K562 (cell line): ENCODE data around the gene ANK3. TPM values are rescaled to one million over a fixed set of nuclear protein-coding genes. Genes with fewer than 3 reads are reported as not detected.
"Not testable (repeated sequence)": the region's sequence is repeated elsewhere in the genome, so short reads cannot be mapped to it uniquely, and the experiment has no call there.

Experiments used
- ATAC-seq: fragments of 200-7000 bp; cut with Tn5 transposase; 3 replicates; pipeline ENCODE4 v1.9.1; 2020; ENCODE audit warnings: moderate library complexity
- BruUV-seq: library from RNA; stranded (reverse); fragments of 400-500 nt; replicated peaks from 2 replicates; lab custom pipeline; 2021; lab: Mats Ljungman, UMichigan
- CTCF ChIA-PET: fragments of 300-600 bp; formaldehyde crosslinking; extraction: SDS; loops from one replicate; lab custom pipeline; 2021; ENCODE audit warnings: low intra/inter-chr PET ratio; lab: Yijun Ruan, JAX
- POLR2A ChIA-PET: fragments of 300-600, 350-650 bp; sonication (Branson Sonifier 250); formaldehyde crosslinking; extraction: SDS; loops from one replicate; lab custom pipeline; 2021; ENCODE audit warnings: antibody characterized with exemption, inconsistent platforms; lab: Yijun Ruan, JAX
- DNase-seq, 4 experiments: peaks; one replicate each; pipeline versions ENCODE4 v3.0.0 to v3.0.0-alpha.2; 2011 to 2018; ENCODE audit warnings: low spot score in 3 of 4, mixed read lengths in 3 of 4; ENCODE audit errors: extremely low read depth in 1 of 4
- FAIRE-seq: peaks from 2 replicates; lab custom pipeline; 2011; peaks lifted over from hg19 to GRCh38; lab: Jason Lieb, UNC
- H2AFZ ChIP-seq: 2 replicates; pipeline ENCODE4 v1.6.0; 2011; ENCODE audit warnings: low read depth, low read length, control low read depth, inconsistent platforms
- H3K27ac ChIP-seq: fragments of 200-600 bp; 3 replicates; pipeline ENCODE4 v1.8.0; 2011; ENCODE audit warnings: low read depth, mild to moderate bottlenecking, control low read depth, inconsistent platforms, low read length, moderate library complexity, mixed read lengths; ENCODE audit errors: extremely low read depth
- H3K27me3 ChIP-seq, 2 experiments: fragments of 300-600 bp in 1 of 2; 2 replicates in 1 of 2; 3 replicates in 1 of 2; pipeline versions ENCODE4 v1.6.0 to v1.8.0; 2011; ENCODE audit warnings: inconsistent platforms in 2 of 2, low read length in 2 of 2, mild to moderate bottlenecking in 1 of 2, mixed read lengths in 1 of 2, moderate library complexity in 1 of 2; ENCODE audit not compliant: control insufficient read depth in 2 of 2, insufficient read depth in 2 of 2
- H3K36me3 ChIP-seq: fragments of 300-600 bp; 3 replicates; pipeline ENCODE4 v1.8.0; 2011; ENCODE audit warnings: mild to moderate bottlenecking, low read length, inconsistent platforms; ENCODE audit not compliant: control insufficient read depth, insufficient read depth
- H3K4me1 ChIP-seq, 2 experiments: fragments of 200-600 bp in 1 of 2; replicated peaks in 1 of 2; 2 replicates in 1 of 2; 3 replicates in 1 of 2; pipeline versions ENCODE4 v1.5.1 to v1.8.0; 2011; ENCODE audit warnings: inconsistent platforms in 2 of 2, low read length in 2 of 2, mild to moderate bottlenecking in 1 of 2, mixed read lengths in 1 of 2, moderate library complexity in 1 of 2; ENCODE audit not compliant: control insufficient read depth in 2 of 2, insufficient read depth in 2 of 2
- H3K4me2 ChIP-seq: 2 replicates; pipeline ENCODE4 v1.6.1; 2011; ENCODE audit warnings: low read length, control low read depth, inconsistent platforms, mixed read lengths; ENCODE audit not compliant: insufficient read depth
- H3K4me3 ChIP-seq: fragments of 200-600 bp; sonication (generic), shearing (Covaris generic); 2 replicates; pipeline ENCODE4 v1.5.1; 2016; ENCODE audit warnings: control low read depth, inconsistent platforms
- H3K79me2 ChIP-seq: fragments of 200-600 bp; 3 replicates; pipeline ENCODE4 v1.8.0; 2011; ENCODE audit warnings: low read length, inconsistent platforms; ENCODE audit not compliant: control insufficient read depth, insufficient read depth
- H3K9ac ChIP-seq, 2 experiments: 2 replicates each; pipeline versions ENCODE4 v1.6.0 to v1.6.1; 2011; ENCODE audit warnings: low read depth in 2 of 2, low read length in 2 of 2, control low read depth in 1 of 2, inconsistent platforms in 1 of 2, mild to moderate bottlenecking in 1 of 2, mixed read lengths in 1 of 2; ENCODE audit not compliant: insufficient read depth in 1 of 2
- H3K9me1 ChIP-seq: one replicate; pipeline ENCODE4 v1.6.0; 2011; ENCODE audit warnings: inconsistent platforms, mild to moderate bottlenecking, low read length, moderate library complexity; ENCODE audit not compliant: control insufficient read depth, insufficient read depth
- H3K9me3 ChIP-seq: replicated peaks from 2 replicates; pipeline ENCODE4 v1.5.1; 2011; ENCODE audit warnings: low read depth, low read length, inconsistent platforms; ENCODE audit not compliant: control insufficient read depth, insufficient read depth
- H4K20me1 ChIP-seq: replicated peaks from 2 replicates; pipeline ENCODE4 v1.6.1; 2011; ENCODE audit warnings: low read length, inconsistent platforms, mixed read lengths; ENCODE audit not compliant: control insufficient read depth, insufficient read depth
- ASH1L ChIP-seq: fragments of 450-650 bp; IDR thresholded peaks from 2 replicates; pipeline ENCODE4 v1.6.1; 2018; ENCODE audit warnings: borderline replicate concordance, mild to moderate bottlenecking, low read depth; ENCODE audit not compliant: partially characterized antibody
- PHB2 ChIP-seq: fragments of 450-650 bp; IDR thresholded peaks from 2 replicates; pipeline ENCODE4 v1.6.1; 2017; ENCODE audit warnings: low read depth
- SRSF9 ChIP-seq: fragments of 200-400 bp; formaldehyde crosslinking; IDR thresholded peaks from 2 replicates; pipeline ENCODE4 v1.6.1; 2017; ENCODE audit warnings: low read depth, low read length, borderline replicate concordance
- ZFPM2 ChIP-seq: fragments of 250-450 bp; sonication (Bioruptor Pico); IDR thresholded peaks from 2 replicates; pipeline ENCODE4 v1.5.1; 2022; ENCODE audit warnings: mild to moderate bottlenecking
- ZNF175 ChIP-seq: fragments of 200-800 bp; sonication (Bioruptor generic); IDR thresholded peaks from 2 replicates; pipeline ENCODE4 v1.6.1; 2016; ENCODE audit warnings: low read depth, mild to moderate bottlenecking, missing genetic modification characterization, missing compliant biosample characterization
- WGBS: fragments of 100-300 bp; shearing (Covaris generic); methylation state at CpG from one replicate; pipeline ENCODE4 v1.1.6; 2016; ENCODE audit warnings: low coverage, mixed read lengths; ENCODE audit not compliant: insufficient coverage; ENCODE audit errors: missing lambda C conversion rate; 5-methylcytosine and 5-hydroxymethylcytosine counted together
- in situ Hi-C: fragments of 300-500 bp; cut with MboI; formaldehyde crosslinking; loops from 4 replicates; pipeline ENCODE4 v1.15.0; 2018; ENCODE audit warnings: inconsistent platforms, mixed read lengths
- intact Hi-C: fragments of 100-400 bp; cut with micrococcal nuclease; formaldehyde crosslinking; loops from 2 replicates; pipeline ENCODE4 v1.14.2; 2022
- polyA plus RNA-seq, 8 experiments: library from polyadenylated mRNA; depleted of rRNA in 4 of 8; stranded (reverse) in 5 of 8; unstranded in 3 of 8; fragments of >200 nt; fragmentation: Nextera tagmentation in 2 of 8; fragmentation: Illumina TruSeq in 1 of 8; extraction: Ambion mirVana in 2 of 8; extraction: Trizol in 1 of 8; gene quantifications; 2 replicates each; pipeline versions ENCODE4 v1.2.1 to v1.2.3, GENCODE V29; 2011 to 2014; ENCODE audit warnings: inconsistent platforms in 1 of 8, missing spikeins in 1 of 8
- total RNA-seq, 7 experiments: library from RNA; depleted of rRNA in 6 of 7; stranded (reverse); fragments of >200 nt in 6 of 7; fragmentation: Illumina TruSeq in 2 of 7; extraction: Trizol in 2 of 7; gene quantifications; 2 replicates each; pipeline versions ENCODE4 v1.2.1 to v1.2.3, GENCODE V29; 2011 to 2021; ENCODE audit warnings: low replicate concordance in 1 of 7

Gene ANK3
- total and polyA plus RNA-seq, 9 of the 15 experiments (the other 6 are each of a cell fraction or from before 2014, with no cell fraction given), result 10.0 to 32.3 (median 17.9) TPM

- H3K9ac ChIP-seq, result no peak overlapping the region
- H3K27me3 ChIP-seq, result no peaks in the 10 kb centered on the region
- intact Hi-C loops, result no loop called here
- no peaks in the 10 kb centered on the region for H3K9me1 ChIP-seq
- POLR2A ChIA-PET, result interaction anchor here (1.1 to 1.4 kb wide), 3 partner anchors 10 to 16 kb away, joined by 3 to 5 read pairs (median 4); no protein-coding TSS in a partner anchor
- CTCF ChIA-PET, result no interaction called here
- no peak overlapping the region for H3K27ac ChIP-seq
- H2AFZ ChIP-seq, result no peak overlapping the region
- DNase-seq, result no peak
- no peaks in the 10 kb centered on the region for H3K36me3 ChIP-seq
- no peaks in the 10 kb centered on the region for H4K20me1 ChIP-seq
- no peak for ATAC-seq
- 33% methylated on average over 3 of the region's 3 CpGs for WGBS
- in situ Hi-C loops, result no loop called here
- H3K4me1 ChIP-seq, result no peaks in the 10 kb centered on the region
- no peaks in the 10 kb centered on the region for H3K9me3 ChIP-seq
- no peaks in the 10 kb centered on the region for H3K79me2 ChIP-seq
- H3K4me2 ChIP-seq, result no peak overlapping the region
- TF ChIP-seq ZNF175 (no peak), ASH1L (no peak), SRSF9 (no peak), ZFPM2 (no peak)
- TF ChIP-seq, all 486 proteins: peak for 0
- FAIRE-seq, result no peak
- BruUV-seq, result no TSS peak
- no peak overlapping the region for H3K4me3 ChIP-seq
These were observed 349.5 kb downstream of the ANK3 start for GRCh38 chr10:60040014-60040662.

- no peaks in the 10 kb centered on the region for H3K79me2 ChIP-seq
- WGBS, result 23% methylated on average over 1 of the region's 1 CpG
- H3K4me3 ChIP-seq, result no peak overlapping the region
- peaks cover 0 to 9% of the 10 kb centered on the region in 2 experiments; a peak in 3 of 5 replicates for H3K4me1 ChIP-seq
- H4K20me1 ChIP-seq, result no peaks in the 10 kb centered on the region
- no peak overlapping the region for H3K9ac ChIP-seq
- no peaks in the 10 kb centered on the region for H3K27me3 ChIP-seq
- H3K4me2 ChIP-seq, result no peak overlapping the region
- FAIRE-seq, result no peak
- ChIA-PET POLR2A (interaction anchor here (0.7 kb wide), 1 partner anchor 15 kb away, joined by 3 read pairs; no protein-coding TSS in a partner anchor), CTCF (no interaction called here)
- ATAC-seq, result no peak
- no peaks in the 10 kb centered on the region for H3K36me3 ChIP-seq
- H2AFZ ChIP-seq, result no peak overlapping the region
- DNase-seq, result no peak
- no peak overlapping the region for H3K27ac ChIP-seq
- BruUV-seq, result no TSS peak
- in situ Hi-C loops, result no loop called here
- no peaks in the 10 kb centered on the region for H3K9me3 ChIP-seq
- TF ChIP-seq PHB2, result no peak
- no peaks in the 10 kb centered on the region for H3K9me1 ChIP-seq
- intact Hi-C loops, result no loop called here
These were observed 353.7 kb downstream of the ANK3 start for GRCh38 chr10:60035984-60036383.

GRCh38 chr10:60035375-60035774 lies 354.3 kb downstream of the ANK3 start:
- H3K4me1 ChIP-seq, result peaks cover 3 to 15% of the 10 kb centered on the region in 2 experiments; a peak in 4 of 5 replicates
- CTCF ChIA-PET, H3K79me2 ChIP-seq, intact Hi-C loops, ATAC-seq, H4K20me1 ChIP-seq, in situ Hi-C loops, H2AFZ ChIP-seq, H3K9me1 ChIP-seq, BruUV-seq, H3K9ac ChIP-seq, H3K27me3 ChIP-seq, DNase-seq, H3K4me2 ChIP-seq, H3K4me3 ChIP-seq, H3K9me3 ChIP-seq, H3K36me3 ChIP-seq, H3K27ac ChIP-seq, FAIRE-seq: not testable (repeated sequence)
- WGBS, result 70% methylated on average over 5 of the region's 5 CpGs
- POLR2A ChIA-PET, result interaction anchor here (0.7 kb wide), 1 partner anchor 14 kb away, joined by 3 read pairs; no protein-coding TSS in a partner anchor
